Glomerular visceral epithelial cell (primary cell): Measurements from ENCODE around the gene FOXJ3.

ENCODE experiments used
- DNase-seq: peaks from one replicate; pipeline ENCODE4 v3.0.0-alpha.2; 2016; ENCODE audit errors: extremely low spot score

FOXJ3 gene

GRCh38 chr1:42334240-42335049 lies 590 bp downstream of the FOXJ3 start:
- DNase-seq, result peak; percentile 63

- no peak for DNase-seq
Observed at GRCh38 chr1:42333662-42334239, 1.3 kb downstream of the FOXJ3 start.

GRCh38 chr1:42332877-42333276 lies 2.2 kb downstream of the FOXJ3 start:
- no peak for DNase-seq

- no peak for DNase-seq
Observed at GRCh38 chr1:42330215-42330614, 4.8 kb downstream of the FOXJ3 start.

- DNase-seq, result no peak
Observed at GRCh38 chr1:42328916-42329496, 6.0 kb downstream of the FOXJ3 start.

- no peak for DNase-seq
Observed at GRCh38 chr1:42328047-42328625, 6.9 kb downstream of the FOXJ3 start.

- DNase-seq, result no peak
Observed at GRCh38 chr1:42325014-42325402, 10.0 kb downstream of the FOXJ3 start.

GRCh38 chr1:42324398-42325013 lies 10.5 kb downstream of the FOXJ3 start:
- DNase-seq, result no peak

GRCh38 chr1:42323551-42323950 lies 11.5 kb downstream of the FOXJ3 start:
- DNase-seq, result no peak

- no peak for DNase-seq
Observed at GRCh38 chr1:42322577-42322976, 12.5 kb downstream of the FOXJ3 start.

GRCh38 chr1:42321731-42322130 lies 13.3 kb downstream of the FOXJ3 start:
- no peak for DNase-seq

- DNase-seq, result no peak
Observed at GRCh38 chr1:42320708-42321107, 14.3 kb downstream of the FOXJ3 start.

GRCh38 chr1:42319871-42320484 lies 15.1 kb downstream of the FOXJ3 start:
- no peak for DNase-seq

GRCh38 chr1:42319128-42319851 lies 15.7 kb downstream of the FOXJ3 start:
- DNase-seq, result no peak

- DNase-seq, result no peak
Observed at GRCh38 chr1:42318601-42319000, 16.4 kb downstream of the FOXJ3 start.

- no peak for DNase-seq
Observed at GRCh38 chr1:42317308-42317707, 17.7 kb downstream of the FOXJ3 start.

GRCh38 chr1:42316292-42316691 lies 18.7 kb downstream of the FOXJ3 start:
- DNase-seq, result no peak

- no peak for DNase-seq
Observed at GRCh38 chr1:42315500-42315899, 19.5 kb downstream of the FOXJ3 start.

- no peak for DNase-seq
Observed at GRCh38 chr1:42313970-42314369, 21.1 kb downstream of the FOXJ3 start.

- DNase-seq, result no peak
Observed at GRCh38 chr1:42312576-42313212, 22.3 kb downstream of the FOXJ3 start.

- DNase-seq, result no peak
Observed at GRCh38 chr1:42311897-42312296, 23.1 kb downstream of the FOXJ3 start.
